Activated CD8-positive, alpha-beta memory T cell treated with anti-CD3 and anti-CD28 coated beads, Interleukin-2, amount 50 U/mL, for 48 hours (primary cell): ENCODE measurements around the gene TOMM7.
"Not testable (repeated sequence)": the region's sequence is repeated elsewhere in the genome, so short reads cannot be mapped to it uniquely, and the experiment has no call there.

Experiments
- DNase-seq: peaks from one replicate; pipeline ENCODE4 v3.0.0-alpha.2; 2020

TOMM7 gene

DNA sequence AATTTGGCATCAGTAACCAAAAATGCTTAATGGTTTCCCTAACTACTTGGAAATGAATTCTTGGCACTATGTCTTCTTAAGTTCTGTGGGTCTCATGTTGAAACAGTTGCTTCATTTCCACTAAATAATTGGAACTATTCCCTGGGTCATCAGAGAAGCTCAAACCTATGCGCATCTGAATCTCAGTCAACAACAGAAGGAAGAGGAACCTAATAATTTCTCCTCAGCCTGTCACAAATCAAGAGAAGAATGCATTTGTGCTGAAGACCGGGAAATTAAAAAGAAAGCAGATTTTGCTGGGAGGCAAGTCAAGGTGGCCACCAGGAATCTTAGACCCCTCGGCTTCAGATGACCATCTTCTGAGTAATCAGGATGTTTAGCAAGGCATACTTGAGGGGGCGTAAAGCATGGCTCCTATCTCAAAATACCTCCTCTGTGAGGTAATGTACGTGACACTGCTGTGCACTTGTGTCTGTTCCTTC is 41.4 kb downstream of the TOMM7 start:
- DNase-seq = no peak

DNA sequence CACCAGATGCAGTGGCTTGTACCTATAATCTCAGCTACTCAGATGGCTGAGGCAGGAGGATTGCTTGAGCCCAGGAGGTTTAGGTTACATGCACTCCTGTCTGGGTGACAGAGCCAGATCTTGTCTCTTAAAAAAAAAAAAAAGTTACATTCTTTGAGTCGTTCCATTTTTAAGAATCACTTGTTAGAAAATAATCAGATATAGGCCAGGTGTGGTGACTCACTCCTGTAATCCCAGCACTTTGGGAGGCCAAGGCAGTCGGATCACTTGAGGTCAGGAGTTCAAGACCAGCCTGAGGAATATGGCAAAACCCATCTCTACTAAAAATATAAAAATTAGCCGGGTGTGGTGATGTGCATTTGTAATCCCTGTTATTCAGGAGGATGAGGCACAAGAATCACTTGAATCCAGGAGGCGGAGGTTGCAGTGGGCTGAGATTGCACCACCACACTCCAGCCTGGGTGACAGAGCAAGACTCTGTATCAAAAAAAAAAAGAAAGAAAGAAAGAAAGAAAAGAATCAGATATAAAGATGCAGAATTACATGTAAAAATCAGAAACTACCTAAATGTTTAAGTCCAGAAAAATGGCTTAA is 42.8 kb downstream of the TOMM7 start:
- not testable (repeated sequence) for DNase-seq

DNA sequence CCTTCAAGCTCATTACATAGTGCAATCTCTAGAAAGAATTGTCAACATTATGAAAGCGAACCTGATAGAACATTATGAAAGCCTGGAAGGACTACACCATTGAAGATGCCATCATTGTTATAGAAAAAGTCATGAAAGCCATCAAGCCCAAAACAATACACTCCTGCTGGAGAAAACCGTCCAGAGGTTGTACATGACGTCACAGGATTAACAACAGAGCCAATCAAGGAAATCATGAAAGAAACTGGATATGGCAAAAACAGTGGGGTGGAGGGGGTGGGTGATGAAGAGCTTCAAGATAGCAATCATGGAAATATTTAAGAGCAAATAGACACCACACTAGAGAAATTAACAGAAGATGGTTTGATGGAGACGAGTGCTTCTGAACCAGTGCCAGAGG is 45.7 kb downstream of the TOMM7 start:
- no peak for DNase-seq

DNA sequence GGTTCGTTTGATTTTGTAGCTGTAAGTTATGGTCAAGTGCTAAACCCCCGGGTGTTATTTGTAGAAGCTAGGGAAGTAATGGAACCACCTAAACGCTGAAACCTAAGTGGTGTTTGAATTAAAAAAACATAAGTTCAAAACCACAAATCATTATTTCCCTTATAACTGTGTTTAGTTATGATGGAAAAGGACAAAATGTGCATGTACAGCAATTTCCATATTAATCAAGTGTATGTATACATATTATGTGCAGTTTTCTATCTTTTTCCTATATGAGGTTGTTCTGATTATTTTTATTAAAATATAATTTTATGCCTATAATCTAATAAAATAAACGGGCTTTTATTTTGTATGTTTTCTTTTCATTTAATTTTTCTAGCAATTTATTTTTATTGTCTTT is 49.8 kb downstream of the TOMM7 start:
- no peak for DNase-seq

DNA sequence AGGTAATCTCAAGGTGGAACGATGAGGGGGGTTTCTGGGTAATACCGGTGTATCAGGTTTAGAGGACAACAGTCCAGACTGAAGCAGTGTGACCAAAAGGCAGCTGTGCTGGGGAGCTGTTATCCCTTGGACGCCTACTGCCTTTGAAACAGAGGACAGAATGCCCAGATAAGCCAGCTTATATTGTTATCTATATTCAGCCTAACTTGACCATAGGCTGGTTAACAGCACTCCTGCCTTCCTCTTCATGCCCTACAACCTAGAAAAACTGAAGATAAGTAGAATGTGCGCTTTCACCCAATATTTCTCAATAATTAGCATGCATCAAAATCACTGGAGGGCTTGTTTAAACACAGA is 50.8 kb downstream of the TOMM7 start:
- no peak for DNase-seq

DNA sequence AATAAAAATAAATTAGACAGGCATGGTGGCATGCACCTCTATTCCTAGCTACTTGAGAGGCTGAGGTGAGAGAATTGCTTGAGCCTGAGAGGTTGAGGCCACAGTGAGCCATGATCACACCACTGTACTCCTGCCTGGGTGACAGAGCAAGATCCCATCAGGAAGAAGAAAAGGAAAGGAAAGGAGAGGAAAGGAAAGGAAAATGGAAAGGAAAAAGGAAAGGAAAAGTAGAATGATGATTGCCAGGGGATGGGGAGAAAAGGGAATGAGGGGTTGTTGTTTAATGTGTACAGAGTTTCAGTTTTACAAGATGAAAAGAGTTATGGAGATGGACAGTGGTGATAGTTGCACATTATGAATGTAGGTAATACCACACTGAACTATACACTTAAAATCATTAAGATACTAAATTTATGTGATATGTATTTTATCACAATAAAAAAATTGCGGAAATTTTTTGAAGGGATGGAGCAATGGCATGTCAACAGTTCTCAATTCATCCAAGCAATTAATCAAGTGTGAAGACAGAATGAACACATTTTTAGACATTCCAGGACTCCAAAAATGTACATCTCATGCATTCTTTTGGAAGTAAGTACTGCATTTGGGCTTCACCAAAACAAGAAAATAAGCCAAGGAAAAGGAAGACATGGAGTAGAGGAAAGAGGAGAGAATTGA is 51.3 kb downstream of the TOMM7 start:
- DNase-seq = no peak

DNA sequence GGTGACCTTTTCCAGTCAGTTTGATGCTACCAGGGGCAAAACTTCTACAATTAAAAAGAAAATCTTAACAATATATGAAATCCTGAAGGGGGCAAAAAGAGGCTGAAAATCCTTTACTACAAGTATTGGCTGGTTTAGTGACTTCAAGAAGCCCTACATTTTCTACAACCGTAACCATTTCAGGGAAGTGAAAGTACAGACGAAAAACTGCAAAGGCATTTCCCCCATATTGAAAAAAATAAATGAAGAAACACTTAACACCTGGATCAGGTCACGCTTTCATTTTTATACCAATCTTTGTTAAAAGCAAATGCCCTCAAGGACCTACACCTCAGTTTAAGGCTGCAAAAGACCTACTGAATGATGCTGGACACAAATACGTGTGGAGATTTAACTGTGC is 57.0 kb downstream of the TOMM7 start:
- DNase-seq = no peak
